PC-3 (cell line): ENCODE results near the gene ECE1. TPM values are rescaled to one million over a fixed set of nuclear protein-coding genes. Genes with fewer than 3 reads are reported as not detected.

ENCODE experiments used
- ATAC-seq: fragments of 200-7000 bp; cut with Tn5 transposase; 2 replicates; pipeline ENCODE4 v1.9.1; 2020; ENCODE audit warnings: mild to moderate bottlenecking, moderate library complexity
- BruUV-seq: library from RNA; stranded (reverse); fragments of 400-500 nt; replicated peaks from 2 replicates; lab custom pipeline; 2021; lab: Mats Ljungman, UMichigan
- CTCF ChIA-PET: fragments of 300-600 bp; sonication (Branson Sonifier 250); formaldehyde crosslinking; loops from one replicate; lab custom pipeline; 2022; ENCODE audit warnings: antibody characterized with exemption; lab: Charles Lee
- POLR2A ChIA-PET: fragments of 300-600 bp; sonication (Branson Sonifier 250); formaldehyde crosslinking; loops from one replicate; lab custom pipeline; 2022; ENCODE audit warnings: antibody characterized with exemption; ENCODE audit not compliant: unreplicated experiment; lab: Charles Lee
- DNase-seq: peaks from one replicate; pipeline ENCODE4 v3.0.0-alpha.2; 2015
- H2AFZ ChIP-seq: fragments of 300-600 bp; sonication (generic); 2 replicates; pipeline ENCODE4 v1.6.0; 2016; ENCODE audit warnings: antibody characterized with exemption, low read length
- H3F3A ChIP-seq: fragments of 300-600 bp; sonication (generic); one replicate; pipeline ENCODE4 v1.6.0; 2017; ENCODE audit warnings: antibody characterized with exemption, low read length, control low read depth, mild to moderate bottlenecking; ENCODE audit not compliant: unreplicated experiment
- H3K27ac ChIP-seq: fragments of 300-600 bp; sonication (generic); 2 replicates; pipeline ENCODE4 v1.5.1; 2016; ENCODE audit warnings: mild to moderate bottlenecking, low read length
- H3K27me3 ChIP-seq: fragments of 300-600 bp; sonication (generic); 2 replicates; pipeline ENCODE4 v1.6.1; 2016; ENCODE audit warnings: low read length, mixed read lengths
- H3K36me3 ChIP-seq: fragments of 300-600 bp; sonication (generic); 2 replicates; pipeline ENCODE4 v1.6.1; 2016; ENCODE audit warnings: low read depth, mixed run types, low read length, mixed read lengths
- H3K4me1 ChIP-seq: fragments of 300-600 bp; sonication (generic); 2 replicates; pipeline ENCODE4 v1.5.1; 2016; ENCODE audit warnings: low read length; ENCODE audit not compliant: insufficient read depth
- H3K4me2 ChIP-seq: fragments of 300-600 bp; sonication (generic); 2 replicates; pipeline ENCODE4 v1.6.0; 2016; ENCODE audit warnings: low read length
- H3K4me3 ChIP-seq: fragments of 300-600 bp; sonication (generic); 2 replicates; pipeline ENCODE4 v1.5.1; 2016; ENCODE audit warnings: mild to moderate bottlenecking, low read length, mixed read lengths
- H3K79me2 ChIP-seq: fragments of 300-600 bp; sonication (generic); 2 replicates; pipeline ENCODE4 v1.6.1; 2017; ENCODE audit warnings: low read length, mixed read lengths
- H3K9ac ChIP-seq: fragments of 300-600 bp; sonication (generic); 2 replicates; pipeline ENCODE4 v1.6.0; 2016; ENCODE audit warnings: mild to moderate bottlenecking, low read length
- H3K9me2 ChIP-seq: fragments of 300-600 bp; sonication (generic); replicated peaks from 2 replicates; pipeline ENCODE4 v1.6.1; 2016; ENCODE audit warnings: mixed run types, low read length, mixed read lengths
- H3K9me3 ChIP-seq: fragments of 300-600 bp; sonication (generic); 2 replicates; pipeline ENCODE4 v1.6.1; 2016; ENCODE audit warnings: low read length, mixed read lengths
- H4K20me1 ChIP-seq: fragments of 300-600 bp; sonication (generic); 2 replicates; pipeline ENCODE4 v1.6.1; 2016; ENCODE audit warnings: low read length, mixed read lengths
- EZH2 ChIP-seq: fragments of 300-600 bp; sonication (generic); IDR thresholded peaks from one replicate; pipeline ENCODE4 v1.6.1; 2017; ENCODE audit warnings: antibody characterized with exemption, mild to moderate bottlenecking, low read length; ENCODE audit not compliant: unreplicated experiment
- EZH2phosphoT487 ChIP-seq: fragments of 300-600 bp; sonication (generic); IDR thresholded peaks from 2 replicates; pipeline ENCODE4 v1.6.1; 2018; ENCODE audit warnings: mild to moderate bottlenecking, antibody characterized with exemption, low read length, borderline replicate concordance
- intact Hi-C: fragments of 100-400 bp; cut with micrococcal nuclease; formaldehyde crosslinking; loops from 2 replicates; pipeline ENCODE4 v1.9.0; 2023
- total RNA-seq: library from RNA; depleted of rRNA; stranded (reverse); fragments of >200 nt; gene quantifications from 2 replicates; pipeline ENCODE4 v1.2.3, GENCODE V29; 2014
- TF ChIP-seq, protein P1 (sequence below): fragments of 300-600 bp; sonication (generic); conservative IDR thresholded peaks from 2 replicates; pipeline ENCODE4 v1.5.1; 2017; ENCODE audit warnings: antibody characterized with exemption, low read depth, mild to moderate bottlenecking, low read length

The ECE1 gene
- total RNA-seq, 1 experiment from 2014 or later: 86.8 TPM

DNA sequence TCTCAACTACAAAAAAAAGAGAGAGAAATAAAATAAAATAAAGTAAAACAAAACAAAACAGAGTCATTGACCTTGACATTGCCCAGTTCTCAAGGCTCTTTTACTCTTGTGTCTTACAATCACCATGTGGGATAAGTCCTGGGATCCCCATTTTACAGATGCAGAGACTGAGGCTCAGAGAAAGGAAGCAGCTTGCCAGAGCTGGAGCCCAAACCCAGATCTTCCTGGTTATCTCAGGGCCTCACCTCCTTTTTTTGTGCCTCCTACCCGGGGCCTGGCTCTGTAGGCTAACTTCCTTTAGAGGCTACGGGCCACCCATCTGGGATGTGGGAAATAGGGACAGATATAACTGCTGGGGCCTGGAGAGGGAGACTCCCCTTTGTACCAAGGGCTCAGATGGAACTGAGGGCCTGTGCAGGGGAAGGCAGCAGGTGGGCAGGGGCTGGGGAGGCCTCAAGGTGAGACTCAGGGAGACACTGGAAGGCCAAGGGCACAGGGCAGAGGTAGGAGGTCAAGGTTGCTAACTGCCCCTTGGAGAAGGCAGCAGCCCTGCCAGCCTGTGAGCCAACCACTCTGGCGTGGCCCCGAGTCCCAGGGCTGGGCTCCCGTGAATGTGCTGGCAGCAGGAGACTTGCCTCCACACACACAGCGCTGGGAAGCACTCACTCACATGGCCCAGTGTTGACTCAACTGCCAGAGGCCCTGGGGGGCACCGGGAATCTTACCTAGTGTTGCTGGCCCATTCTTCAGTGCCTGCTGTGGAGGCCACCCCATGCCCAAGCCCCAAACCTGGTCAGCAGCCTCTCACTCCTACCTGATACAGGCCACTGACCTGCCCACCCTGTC, 6.5 kb upstream of the ECE1 start:
- no peak overlapping the region for H3K4me2 ChIP-seq
- ATAC-seq: no peak
- H2AFZ ChIP-seq: no peak overlapping the region
- H3K79me2 ChIP-seq: peaks cover 5% of the 10 kb centered on the region; the same call in 1 of the 2 replicates
- H3K9me2 ChIP-seq: no peaks in the 10 kb centered on the region
- no peak for TF ChIP-seq EZH2phosphoT487
- TF ChIP-seq, protein P1, sequence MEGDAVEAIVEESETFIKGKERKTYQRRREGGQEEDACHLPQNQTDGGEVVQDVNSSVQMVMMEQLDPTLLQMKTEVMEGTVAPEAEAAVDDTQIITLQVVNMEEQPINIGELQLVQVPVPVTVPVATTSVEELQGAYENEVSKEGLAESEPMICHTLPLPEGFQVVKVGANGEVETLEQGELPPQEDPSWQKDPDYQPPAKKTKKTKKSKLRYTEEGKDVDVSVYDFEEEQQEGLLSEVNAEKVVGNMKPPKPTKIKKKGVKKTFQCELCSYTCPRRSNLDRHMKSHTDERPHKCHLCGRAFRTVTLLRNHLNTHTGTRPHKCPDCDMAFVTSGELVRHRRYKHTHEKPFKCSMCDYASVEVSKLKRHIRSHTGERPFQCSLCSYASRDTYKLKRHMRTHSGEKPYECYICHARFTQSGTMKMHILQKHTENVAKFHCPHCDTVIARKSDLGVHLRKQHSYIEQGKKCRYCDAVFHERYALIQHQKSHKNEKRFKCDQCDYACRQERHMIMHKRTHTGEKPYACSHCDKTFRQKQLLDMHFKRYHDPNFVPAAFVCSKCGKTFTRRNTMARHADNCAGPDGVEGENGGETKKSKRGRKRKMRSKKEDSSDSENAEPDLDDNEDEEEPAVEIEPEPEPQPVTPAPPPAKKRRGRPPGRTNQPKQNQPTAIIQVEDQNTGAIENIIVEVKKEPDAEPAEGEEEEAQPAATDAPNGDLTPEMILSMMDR: no peak
- no peak for TF ChIP-seq EZH2
- H3K27me3 ChIP-seq: no peaks in the 10 kb centered on the region
- no peak overlapping the region for H3K4me3 ChIP-seq
- intact Hi-C loops: no loop called here
- no peaks in the 10 kb centered on the region for H3F3A ChIP-seq
- no peak overlapping the region for H3K27ac ChIP-seq
- DNase-seq: no peak
- no peaks in the 10 kb centered on the region for H4K20me1 ChIP-seq
- ChIA-PET POLR2A (no interaction called here), CTCF (interaction anchor here (0.6 to 0.7 kb wide), 2 partner anchors 32 to 71 kb away, joined by 4 to 5 read pairs; no protein-coding TSS in a partner anchor)
- no peaks in the 10 kb centered on the region for H3K36me3 ChIP-seq
- no peaks in the 10 kb centered on the region for H3K9me3 ChIP-seq
- peaks cover 28% of the 10 kb centered on the region for H3K4me1 ChIP-seq
- no peak overlapping the region for H3K9ac ChIP-seq
- no TSS peak for BruUV-seq

DNA sequence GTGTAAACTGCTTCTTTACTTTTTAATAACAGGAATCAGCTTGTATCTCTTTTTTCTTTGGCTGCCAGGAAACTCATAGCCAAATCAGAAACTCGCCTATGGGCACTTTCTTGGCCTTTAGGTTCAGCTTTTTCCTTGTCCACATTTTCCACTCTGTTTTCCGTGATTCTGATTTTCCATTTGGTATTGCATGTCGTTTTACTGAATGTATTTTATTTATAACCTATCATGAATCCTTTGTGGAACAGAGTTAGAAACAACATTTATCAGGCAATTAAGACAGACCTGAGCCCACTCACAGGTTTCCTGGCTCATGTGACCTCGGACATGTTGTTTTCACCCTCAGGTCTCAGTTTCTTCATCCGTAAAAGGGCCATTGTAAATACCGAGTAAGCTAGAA, 5.3 kb upstream of the ECE1 start:
- ChIA-PET POLR2A (no interaction called here), CTCF (no interaction called here)
- ATAC-seq: no peak
- H3K4me2 ChIP-seq: no peak overlapping the region
- no peak overlapping the region for H3K4me3 ChIP-seq
- BruUV-seq: no TSS peak
- no peaks in the 10 kb centered on the region for H4K20me1 ChIP-seq
- H3K27me3 ChIP-seq: no peaks in the 10 kb centered on the region
- DNase-seq: no peak
- no peak overlapping the region for H2AFZ ChIP-seq
- no peaks in the 10 kb centered on the region for H3K9me2 ChIP-seq
- H3K79me2 ChIP-seq: peaks cover 12% of the 10 kb centered on the region; the same call in 1 of the 2 replicates
- no peak overlapping the region for H3K9ac ChIP-seq
- no peaks in the 10 kb centered on the region for H3F3A ChIP-seq
- H3K27ac ChIP-seq: no peak overlapping the region
- intact Hi-C loops: no loop called here
- no peaks in the 10 kb centered on the region for H3K9me3 ChIP-seq
- TF ChIP-seq EZH2: no peak
- TF ChIP-seq, protein P1: no peak
- TF ChIP-seq EZH2phosphoT487: no peak
- H3K4me1 ChIP-seq: peaks cover 33% of the 10 kb centered on the region
- H3K36me3 ChIP-seq: no peaks in the 10 kb centered on the region

DNA sequence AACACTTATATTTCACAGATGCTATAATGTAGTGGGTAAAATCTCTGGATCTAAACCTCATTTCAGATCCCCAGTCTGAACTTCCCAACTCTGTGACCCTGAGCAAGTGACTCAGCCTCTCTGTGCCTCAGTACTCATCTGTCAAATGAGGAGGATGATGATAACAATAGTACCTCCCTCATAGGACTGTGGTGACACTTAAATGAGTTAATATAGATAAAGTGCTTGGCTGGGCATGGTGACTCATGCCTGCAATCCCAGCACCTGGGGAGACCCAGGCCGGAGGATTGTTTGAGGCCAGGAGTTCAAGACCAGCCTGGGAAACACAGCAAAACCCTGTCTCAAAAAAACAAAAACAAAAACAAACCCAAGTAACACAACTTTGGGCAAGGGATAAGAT, 4.7 kb upstream of the ECE1 start:
- CTCF ChIA-PET: interaction anchor here (0.5 kb wide), 1 partner anchor 60 kb away, joined by 3 read pairs; no protein-coding TSS in a partner anchor
- BruUV-seq: no TSS peak
- Histone ChIP-seq H3F3A (no peaks in the 10 kb centered on the region), H3K27me3 (no peaks in the 10 kb centered on the region), H3K4me3 (no peak overlapping the region), H3K9me2 (no peaks in the 10 kb centered on the region), H3K9ac (no peak overlapping the region), H3K4me1 (peaks cover 34% of the 10 kb centered on the region), H3K9me3 (no peaks in the 10 kb centered on the region), H2AFZ (no peak overlapping the region), H3K36me3 (no peaks in the 10 kb centered on the region), H4K20me1 (no peaks in the 10 kb centered on the region), H3K27ac (peak overlapping the region; percentile 19), H3K79me2 (peaks cover 14% of the 10 kb centered on the region; the same call in 1 of the 2 replicates), H3K4me2 (no peak overlapping the region)
- DNase-seq (peak; percentile 33), ATAC-seq (no peak)
- TF ChIP-seq EZH2: no peak
- POLR2A ChIA-PET: no interaction called here
- intact Hi-C loops: no loop called here
